ENCODE measurements around the gene UBE2J2.

UBE2J2 gene

DNA sequence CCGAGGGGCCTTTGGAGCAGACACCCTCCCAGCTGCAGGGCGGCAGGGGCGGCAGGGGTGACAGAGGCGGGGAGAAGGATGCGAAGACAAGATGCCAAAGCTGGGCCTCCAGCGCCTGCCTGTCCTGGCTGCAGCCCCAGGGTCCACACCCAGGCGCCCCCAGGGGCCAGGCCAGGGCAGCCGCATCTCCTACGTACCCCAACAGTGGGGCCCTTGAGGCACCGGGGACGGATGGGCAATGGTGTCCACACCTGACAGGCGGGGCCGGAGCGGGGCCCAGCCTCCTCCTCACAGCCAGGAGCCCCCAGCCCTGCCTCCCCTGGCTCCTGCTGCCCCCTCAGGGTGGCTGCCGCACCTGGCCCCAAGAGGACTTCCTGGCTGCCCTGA lies 34.4 kb downstream of the UBE2J2 start:
- DNase-seq, result no peak

DNA sequence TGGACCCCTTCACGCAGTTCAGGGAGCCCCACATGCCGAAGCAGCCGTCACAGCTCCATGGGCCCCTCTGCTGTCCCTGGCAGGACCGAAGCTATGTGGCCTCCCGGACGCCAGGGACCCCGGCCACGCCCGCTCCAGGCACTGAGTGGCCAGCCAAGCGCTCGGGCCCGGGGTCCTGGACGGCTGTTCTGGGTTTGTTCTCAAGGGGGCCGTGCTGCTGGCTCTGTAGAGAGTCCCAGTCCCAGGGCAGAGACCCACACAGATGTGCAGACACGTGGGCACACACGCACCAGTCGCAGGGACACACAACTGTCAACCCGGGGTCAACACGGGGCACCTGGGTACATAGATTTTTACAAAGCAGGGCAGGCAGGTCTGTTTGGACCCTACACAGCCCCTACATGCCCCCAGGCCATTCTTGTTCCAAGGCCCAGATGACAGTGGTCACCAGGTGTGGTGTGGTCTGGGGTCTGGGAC lies 34.9 kb downstream of the UBE2J2 start:
- DNase-seq, result no peak

DNA sequence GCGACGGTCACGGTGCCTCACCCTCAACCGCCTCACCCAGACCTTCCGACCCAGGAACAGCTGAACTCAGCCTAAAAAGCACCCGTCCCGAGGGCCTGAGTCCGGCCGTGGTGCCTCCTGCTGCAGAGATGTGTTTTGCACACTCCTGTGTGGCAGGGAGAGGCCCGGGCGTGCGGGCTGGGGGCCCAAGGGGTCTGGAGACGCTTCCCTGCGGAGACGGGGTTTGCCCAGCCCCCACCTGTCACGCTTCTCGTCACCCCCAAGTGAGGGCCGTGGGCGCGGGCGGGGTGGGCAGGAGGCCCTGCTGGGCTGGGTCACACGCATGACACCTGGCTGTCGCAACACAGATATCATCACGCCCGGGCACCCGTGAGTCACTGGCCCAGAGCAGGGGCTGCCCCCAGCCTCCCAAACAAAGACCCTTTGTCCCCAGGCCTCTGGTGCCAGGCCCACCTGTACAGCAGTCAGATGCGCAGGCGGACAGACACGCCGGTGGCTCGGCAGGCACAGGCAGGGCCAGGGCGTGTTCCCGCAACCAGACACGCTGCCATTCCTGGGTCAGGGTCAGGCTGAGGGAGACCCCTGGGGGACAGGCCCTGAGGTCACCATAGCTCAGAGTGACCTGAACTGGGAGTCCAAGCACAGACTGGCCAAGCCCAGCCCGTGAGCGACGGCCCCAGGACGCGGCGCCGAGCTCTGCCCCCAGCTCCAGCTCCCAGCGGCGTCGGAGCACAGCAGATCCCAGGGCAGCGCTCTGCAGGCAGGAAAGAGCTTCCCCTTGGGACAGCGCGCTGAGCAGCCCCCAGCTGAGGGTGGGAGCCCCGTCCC lies 35.6 kb downstream of the UBE2J2 start:
- DNase-seq, result no peak

DNA sequence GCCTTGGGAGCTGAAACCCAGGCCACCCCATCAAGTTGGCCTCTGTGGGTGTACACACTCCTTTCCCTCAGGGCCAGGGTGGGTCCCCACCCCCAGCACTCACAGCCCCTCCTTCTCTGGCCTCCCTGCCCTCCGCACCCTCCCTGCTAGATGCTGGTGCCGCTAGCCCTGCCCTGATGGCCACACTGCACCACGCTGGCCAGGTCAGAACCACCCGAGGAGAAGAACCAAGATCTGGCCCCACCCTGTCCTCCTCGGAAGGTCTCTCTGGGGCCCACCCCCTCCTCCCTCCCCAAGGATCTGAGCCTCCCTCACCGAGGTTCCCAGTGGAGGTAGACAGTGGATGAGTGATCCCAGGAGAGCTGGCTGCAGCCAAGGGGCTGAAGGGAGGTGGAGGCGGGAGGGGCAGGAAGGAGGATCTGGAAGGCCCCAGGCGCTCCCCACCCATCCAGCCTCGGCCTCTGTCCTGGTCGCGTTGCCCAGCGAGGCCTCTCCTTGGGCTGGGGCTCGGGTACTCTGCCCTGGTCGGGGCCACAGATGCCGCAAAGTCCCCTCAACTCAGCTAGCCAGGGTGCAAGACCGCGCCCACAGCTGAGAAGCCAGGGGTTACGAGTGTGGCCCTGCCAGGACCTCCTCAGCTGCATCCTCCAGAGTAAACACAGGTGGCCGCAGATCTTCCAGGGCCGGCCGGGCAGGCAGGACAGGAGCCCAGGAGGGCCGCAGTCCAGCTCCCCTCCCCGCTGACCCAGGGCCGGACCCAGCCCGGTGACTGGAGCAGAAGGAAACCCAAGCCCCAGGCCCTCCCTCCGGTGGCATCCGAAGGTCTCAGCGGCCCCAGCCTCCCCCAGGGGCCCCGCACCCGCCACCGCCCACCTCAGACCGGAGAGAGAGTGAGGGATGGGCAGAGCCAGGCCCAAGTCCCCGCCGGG lies 36.4 kb downstream of the UBE2J2 start:
- no peak for DNase-seq

DNA sequence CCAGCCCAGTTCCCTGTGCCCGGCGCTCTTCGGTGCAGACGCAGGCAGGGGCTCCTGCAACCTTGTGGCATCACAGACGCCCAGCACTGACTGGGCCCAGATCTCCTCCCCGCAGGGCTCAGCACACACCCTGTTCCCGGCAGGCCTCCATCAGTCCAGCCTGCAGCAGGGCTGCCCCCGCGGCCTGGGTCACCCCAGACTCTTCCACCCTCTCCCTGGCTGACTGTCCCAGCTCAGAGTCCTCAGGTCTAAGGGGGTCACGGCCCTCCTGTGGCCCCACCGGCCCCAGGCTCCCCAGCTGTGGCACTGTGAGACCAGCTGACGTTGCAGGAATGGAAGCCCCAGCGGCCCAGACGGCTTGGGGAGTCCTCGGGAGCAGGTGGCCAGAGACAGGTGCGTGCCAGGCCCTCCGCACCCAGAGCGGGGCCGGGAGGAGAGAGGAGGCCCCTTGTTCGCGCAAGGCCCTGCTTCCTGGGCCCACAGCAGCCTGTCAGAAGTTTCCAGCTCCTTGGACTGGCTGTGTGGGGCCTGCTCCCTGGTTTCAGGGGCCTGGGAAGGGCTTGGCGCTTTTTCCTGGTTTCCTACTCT lies 37.4 kb downstream of the UBE2J2 start:
- DNase-seq, result no peak

DNA sequence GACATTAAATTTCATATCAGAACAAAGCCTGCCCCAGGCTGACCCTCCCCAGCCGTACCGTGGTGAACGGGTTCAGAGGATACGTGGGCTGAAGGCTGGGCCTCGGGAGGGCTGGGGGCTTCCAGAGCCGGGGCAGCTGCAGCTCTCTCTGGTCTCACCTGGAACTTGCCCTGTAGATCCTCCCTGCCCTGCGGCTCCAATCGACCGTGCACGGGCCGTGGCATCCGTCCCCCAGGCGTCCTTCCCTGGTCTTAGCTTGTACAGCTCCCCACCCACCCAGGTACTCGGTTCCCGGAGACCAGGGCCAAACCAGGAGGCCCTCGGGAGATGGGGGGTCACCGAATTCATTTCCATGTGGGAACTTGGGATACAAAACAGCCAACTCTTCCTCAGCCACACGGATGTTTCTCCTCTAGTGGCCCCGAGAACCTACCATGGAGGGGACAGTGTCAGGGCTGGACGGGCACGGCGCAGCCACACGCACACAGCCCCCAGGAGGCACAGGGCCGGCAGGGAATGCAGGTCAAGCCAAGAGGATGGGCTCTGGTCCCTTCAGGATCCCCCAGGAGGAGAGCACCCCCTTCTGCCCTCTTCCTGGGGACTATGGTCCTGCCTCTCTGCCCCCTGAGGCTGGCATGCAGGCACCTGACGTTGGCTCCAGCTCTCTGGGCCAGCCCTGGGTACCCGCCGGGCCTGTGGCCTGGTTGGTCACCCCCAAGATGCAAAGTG lies 38.5 kb downstream of the UBE2J2 start:
- no peak for DNase-seq

DNA sequence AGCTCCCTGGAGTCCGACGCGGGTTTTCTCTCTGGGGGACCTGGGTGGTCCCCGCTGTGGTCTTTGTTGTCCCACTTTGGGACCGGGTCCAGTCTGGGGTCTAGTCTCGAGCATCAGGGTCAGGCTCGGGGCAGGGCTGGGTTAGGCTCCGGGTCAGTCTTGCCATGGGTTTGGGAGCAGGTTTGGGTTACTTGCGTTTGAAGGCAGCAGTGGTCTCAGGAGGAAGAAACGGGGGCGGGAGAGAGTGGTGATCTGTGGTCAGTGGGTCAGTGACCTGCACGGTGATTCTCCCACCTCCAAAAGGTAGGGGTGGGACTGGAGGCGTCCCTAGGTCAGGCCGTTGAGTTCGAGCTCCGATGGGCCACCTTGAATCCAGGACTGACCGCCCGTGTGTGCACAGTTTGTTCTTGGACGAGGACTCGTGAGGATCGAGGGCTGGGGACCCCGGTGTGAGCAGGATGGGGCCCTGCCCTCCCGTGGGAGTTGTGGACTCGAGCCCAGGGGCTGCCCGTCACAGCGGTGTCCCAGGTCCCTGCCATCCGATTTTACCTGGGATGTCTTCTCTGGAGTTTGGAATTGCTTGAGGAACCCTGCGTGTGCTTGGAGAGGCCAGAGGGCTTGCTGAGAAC lies 39.4 kb downstream of the UBE2J2 start:
- no peak for DNase-seq

DNA sequence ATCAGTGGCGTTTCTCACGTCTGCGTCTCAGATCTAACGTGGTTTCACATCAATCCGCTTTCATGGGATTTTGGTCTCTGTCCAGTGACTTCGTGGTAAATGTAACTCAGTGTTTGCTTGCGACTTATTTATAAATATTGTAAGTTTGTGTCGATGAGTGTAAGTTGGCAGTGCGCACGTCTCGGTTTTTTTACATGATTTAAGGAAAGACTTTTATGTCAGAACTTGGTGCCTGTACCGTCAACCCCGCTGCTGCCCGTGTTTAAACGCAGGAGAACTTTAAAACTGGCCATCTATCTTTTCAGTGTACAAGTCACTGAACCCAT lies 40.1 kb downstream of the UBE2J2 start:
- DNase-seq, result no peak

DNA sequence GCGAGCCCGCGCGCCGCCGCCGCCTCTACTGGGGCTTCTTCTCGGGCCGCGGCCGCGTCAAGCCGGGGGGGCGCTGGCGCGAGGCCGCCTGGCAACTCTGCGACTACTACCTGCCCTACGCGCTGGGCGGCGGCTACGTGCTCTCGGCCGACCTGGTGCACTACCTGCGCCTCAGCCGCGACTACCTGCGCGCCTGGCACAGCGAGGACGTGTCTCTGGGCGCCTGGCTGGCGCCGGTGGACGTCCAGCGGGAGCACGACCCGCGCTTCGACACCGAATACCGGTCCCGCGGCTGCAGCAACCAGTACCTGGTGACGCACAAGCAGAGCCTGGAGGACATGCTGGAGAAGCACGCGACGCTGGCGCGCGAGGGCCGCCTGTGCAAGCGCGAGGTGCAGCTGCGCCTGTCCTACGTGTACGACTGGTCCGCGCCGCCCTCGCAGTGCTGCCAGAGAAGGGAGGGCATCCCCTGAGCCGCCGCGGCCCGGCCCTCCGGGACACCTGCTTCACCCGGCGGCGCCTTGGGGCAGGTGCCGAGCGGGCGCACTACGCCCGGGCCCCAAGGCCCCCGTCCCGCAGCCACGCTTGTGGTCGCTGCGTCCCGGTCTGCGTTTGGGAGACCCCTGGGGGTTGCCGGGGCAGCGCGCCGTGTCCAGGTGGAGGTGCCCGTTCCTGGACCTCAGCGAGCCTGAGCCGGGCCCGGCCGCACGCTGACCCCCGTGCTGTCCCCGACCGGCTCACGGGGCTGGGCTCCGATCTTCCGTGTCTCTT lies 40.7 kb downstream of the UBE2J2 start:
- DNase-seq, result no peak

DNA sequence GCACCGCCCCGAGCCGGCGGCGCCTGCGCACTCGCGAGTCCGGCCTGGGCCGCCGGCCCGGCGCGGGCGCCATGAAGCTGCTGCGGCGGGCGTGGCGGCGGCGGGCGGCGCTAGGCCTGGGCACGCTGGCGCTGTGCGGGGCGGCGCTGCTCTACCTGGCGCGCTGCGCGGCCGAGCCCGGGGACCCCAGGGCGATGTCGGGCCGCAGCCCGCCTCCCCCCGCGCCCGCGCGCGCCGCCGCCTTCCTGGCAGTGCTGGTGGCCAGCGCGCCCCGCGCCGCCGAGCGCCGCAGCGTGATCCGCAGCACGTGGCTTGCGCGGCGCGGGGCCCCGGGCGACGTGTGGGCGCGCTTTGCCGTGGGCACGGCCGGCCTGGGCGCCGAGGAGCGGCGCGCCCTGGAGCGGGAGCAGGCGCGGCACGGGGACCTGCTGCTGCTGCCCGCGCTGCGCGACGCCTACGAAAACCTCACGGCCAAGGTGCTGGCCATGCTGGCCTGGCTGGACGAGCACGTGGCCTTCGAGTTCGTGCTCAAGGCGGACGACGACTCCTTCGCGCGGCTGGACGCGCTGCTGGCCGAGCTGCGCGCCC lies 41.4 kb downstream of the UBE2J2 start, which contains the start of gene B3GALT6:
TSS of gene B3GALT6 (plus strand) at position 30 of the 588 bp plus-strand sequence. CDS start at position 72, 42 bp downstream.
- DNase-seq, result no peak

DNA sequence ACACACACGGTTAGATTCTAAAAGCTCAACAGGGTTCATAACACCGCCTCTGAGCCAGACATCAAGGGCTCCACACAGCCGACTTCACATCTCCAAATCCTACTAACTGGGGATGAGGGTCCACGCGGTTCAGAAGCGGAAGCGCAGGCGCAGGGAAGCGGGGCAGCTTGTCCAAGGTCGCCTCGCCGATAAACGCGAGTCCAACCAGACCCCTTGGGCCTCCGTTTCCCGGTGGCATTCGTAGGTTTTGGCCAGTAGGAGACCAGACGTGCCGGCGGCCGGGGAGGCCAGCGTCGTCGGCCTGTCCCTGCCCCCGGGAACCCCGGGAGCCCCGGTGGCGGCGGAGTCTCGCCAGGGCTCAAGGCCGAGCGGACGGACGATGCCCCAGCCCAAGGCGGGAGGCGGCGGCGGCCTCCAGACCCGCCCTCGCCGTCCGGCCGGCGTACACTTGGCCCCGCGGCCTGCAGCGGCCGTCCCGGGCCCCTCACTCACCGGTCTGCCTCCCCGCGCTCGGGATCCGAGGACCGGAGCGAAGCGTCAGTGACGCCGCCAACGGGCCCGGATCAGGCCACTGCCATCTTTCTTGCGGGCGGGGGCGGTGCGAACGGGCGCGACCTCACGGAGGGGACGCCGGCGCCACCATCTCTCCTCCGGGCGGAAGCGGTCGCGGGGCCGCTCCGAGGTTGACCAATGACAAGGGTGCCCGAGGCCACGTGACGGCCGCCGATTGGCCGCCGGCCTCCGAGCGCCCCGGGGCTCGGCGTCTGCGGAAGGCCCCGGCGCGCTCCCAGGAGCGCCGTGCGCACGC lies 42.0 kb downstream of the UBE2J2 start, which contains the start of gene SDF4:
TSS of gene SDF4 (minus strand) at position 602 of the 808 bp plus-strand sequence. CDS start 3,229 bp downstream, outside the sequence.
- DNase-seq, result peak; percentile 95

DNA sequence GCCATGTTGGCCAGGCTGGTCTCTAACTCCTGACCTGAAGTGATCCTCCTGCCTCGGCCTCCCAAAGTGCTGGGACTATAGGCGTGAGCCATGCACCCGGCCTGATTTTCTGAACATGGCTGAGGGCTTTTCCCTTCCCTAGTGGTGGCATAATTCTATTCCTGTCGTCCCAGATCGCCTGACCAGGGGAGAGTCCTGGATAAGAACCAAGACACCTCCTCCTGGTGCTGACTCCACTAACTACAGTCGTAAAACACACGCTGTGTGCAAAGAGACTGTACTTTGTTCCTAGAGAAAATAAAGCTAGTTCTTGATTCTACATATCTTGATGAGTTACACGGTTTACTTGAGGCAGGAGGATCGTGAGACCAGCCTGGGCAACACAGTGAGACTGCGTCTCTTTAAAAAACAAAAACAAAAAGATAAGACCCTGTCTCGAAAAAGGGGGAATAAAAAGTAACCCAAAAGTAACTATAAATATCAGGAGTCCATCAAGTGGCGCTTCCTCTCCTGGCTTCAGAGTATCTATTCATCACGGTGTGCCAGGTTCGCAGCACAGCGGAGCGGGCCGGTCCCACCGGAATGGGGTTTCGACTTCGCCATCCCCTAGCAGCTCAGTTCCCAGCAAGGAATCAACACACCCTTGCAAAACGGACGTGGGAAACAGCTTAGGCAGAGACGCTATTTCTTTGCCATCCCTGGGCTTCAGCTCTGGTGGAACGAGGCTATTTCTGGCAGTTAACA lies 42.8 kb downstream of the UBE2J2 start:
- no peak for DNase-seq

DNA sequence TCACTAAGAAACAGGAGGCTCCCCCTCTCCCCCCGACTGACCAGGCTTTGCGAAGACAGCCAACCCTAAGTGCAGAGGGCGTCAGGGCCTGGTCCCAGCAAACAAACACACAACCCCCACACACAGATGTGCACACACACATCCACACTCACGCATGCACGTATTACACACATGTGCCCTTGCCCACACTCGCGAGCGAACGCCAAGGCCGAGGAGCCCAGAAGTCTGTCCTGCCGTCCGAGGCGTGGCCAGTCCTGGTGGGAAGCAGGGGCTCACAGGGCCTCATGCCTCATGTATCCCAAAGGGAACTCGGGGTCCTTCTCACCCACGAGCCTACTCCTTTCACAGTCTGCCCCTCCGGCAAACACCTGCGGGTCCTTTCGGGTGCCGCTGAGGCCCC lies 43.9 kb downstream of the UBE2J2 start:
- no peak for DNase-seq

DNA sequence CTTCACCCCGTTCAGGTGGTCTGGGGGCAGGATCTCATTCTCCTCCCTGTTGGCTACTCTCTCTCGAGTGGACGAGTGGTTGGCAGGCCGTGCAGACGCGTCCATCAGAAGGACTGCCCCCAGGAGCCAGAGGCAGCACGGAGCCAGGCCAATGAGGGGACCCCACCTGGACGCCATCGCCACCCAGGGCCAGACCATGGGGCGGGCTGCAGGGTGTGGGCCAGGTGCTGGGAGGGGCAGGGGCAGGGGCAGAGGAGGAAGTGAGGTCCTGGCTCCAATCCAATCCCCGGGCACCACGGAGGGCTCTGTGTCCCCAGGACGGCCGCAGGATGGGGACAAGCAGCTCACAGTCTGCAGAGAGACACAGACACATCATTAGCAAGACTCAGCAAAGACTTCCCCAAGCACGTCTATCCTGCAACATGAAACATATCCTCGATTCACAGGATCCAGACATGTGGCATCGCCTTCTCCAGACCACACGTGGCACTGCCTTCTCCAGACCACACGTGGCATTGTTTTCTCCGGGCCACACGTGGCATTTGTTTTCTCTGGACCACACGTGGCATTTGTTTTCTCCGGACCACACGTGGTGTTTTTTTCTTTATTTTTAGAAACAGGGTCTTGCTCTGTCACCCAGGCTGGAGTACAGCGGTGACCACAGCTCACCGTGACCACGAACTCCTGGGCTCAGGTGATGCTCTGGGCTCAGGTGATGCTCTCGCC lies 44.9 kb downstream of the UBE2J2 start:
- no peak for DNase-seq

DNA sequence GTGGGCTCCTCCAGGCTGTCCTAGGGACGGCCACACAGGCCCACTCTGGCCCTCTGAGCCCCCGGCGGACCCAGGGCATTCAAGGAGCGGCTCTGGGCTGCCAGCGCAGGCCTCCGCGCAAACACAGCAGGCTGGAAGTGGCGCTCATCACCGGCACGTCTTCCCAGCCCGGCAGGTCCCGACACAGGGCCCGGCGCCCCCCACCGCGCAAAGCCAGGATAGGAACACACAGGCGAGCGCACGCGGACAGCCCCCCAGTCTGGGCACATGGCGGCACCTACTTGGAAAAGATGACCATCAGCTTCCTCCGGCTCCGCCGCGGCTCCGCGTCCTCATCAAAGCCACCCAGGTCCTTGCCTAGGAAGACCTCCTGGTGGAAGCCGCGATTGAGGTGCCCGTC lies 45.5 kb downstream of the UBE2J2 start:
- DNase-seq, result no peak

DNA sequence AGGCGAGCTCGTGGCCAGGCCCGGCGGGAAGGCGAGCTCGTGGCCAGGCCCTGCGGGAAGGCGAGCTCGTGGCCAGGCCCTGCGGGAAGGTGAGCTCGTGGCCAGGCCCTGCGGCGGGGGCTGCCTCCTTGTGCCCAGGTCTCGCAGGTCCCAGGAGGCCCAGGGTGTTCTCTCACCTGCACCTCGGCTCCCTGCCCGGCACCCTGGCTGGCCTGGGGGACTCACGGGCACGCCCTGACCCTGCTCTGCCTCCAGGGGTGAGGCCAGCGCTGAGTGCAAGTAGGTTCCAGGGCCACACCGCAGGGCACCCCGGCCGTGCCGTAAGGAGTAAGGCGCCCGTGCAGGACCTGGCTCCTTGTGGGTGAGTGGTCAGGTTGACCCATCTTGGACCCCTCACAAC lies 46.3 kb downstream of the UBE2J2 start:
- DNase-seq, result no peak

DNA sequence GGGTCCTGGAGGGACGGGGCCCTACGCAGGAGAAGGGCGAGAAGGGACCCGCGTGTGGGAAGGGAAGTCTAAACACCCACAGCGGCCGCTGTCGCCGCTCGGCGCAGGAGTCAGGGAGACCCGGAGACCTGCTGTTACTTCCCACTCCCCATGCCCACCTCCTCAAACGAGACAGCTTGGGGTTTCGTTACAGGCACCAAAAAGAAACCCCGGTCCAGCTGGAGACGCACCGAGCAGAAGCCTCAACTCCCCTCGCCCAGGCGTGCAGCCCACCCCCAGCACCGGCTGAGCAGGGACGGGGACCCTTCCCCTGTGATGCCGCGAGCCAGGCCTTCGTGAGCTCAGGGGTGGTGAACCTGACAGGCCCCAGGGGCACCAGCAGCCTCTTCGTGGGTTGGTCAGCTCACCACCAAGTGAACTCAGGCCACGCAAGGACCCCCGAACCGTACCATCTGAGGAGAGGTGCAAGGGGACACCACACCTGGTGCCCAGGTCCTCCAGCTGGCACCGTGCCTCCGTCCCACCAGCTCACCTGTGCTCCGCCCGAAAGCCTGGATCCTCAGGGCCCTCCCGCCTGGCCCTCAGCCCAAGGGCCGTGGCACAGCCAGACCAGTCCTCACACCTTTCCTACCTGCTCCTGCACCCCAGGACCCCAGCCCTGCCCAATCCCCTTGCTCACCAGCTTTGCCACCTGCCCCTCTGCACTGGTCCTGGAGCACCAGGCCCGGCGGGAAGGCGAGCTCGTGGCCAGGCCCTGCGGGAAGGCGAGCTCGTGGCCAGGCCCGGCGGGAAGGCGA lies 46.9 kb downstream of the UBE2J2 start:
- DNase-seq, result no peak

DNA sequence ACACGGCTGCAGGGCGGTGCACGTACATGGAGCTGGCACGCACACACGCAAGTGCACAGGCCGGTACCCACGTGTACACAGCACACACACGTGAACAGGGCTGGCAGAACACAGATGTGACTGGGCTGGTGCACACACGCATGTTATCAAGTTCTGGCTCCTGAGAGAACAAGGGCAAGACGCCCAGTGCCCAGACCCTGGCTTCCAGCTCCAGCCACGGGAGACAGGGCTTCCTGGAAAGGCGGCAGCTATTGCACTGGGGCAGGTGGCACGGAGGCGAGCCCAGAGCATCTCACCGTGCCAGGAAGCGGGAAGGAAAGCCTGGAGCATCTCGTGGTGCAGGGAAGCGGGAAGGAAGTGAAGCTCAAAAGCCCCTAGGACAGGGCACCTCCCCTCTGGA lies 47.7 kb downstream of the UBE2J2 start:
- no peak for DNase-seq
